Smooth muscle cell (in vitro differentiated cells): ENCODE data around the gene ARFGEF3. TPM values are rescaled to one million over a fixed set of nuclear protein-coding genes. Genes with fewer than 3 reads are reported as not detected.
A peak's percentile ranks its signal among the peaks of the same experiment; 100 is the strongest.

Experiments
- DNase-seq: peaks from one replicate; lab custom pipeline; 2025; ENCODE audit not compliant: unreplicated experiment; lab: John Stamatoyannopoulos, UW
- H2AFZ ChIP-seq: fragments of 200-600 bp; sonication (generic); 2 replicates; pipeline ENCODE4 v1.6.0; 2016; ENCODE audit warnings: antibody characterized with exemption, low read depth, mild to moderate bottlenecking
- H3F3A ChIP-seq: fragments of 200-600 bp; sonication (generic); 2 replicates; pipeline ENCODE4 v1.6.0; 2017; ENCODE audit warnings: antibody characterized with exemption, low read depth
- H3K27ac ChIP-seq: fragments of 200-600 bp; sonication (generic); 2 replicates; pipeline ENCODE4 v1.5.1; 2016; ENCODE audit warnings: low read depth, mild to moderate bottlenecking
- H3K27me3 ChIP-seq: fragments of 200-600 bp; sonication (generic); 2 replicates; pipeline ENCODE4 v1.6.1; 2016; ENCODE audit warnings: low read depth, mild to moderate bottlenecking
- H3K36me3 ChIP-seq: fragments of 200-600 bp; sonication (generic); 2 replicates; pipeline ENCODE4 v1.5.1; 2016; ENCODE audit warnings: low read depth
- H3K4me1 ChIP-seq: fragments of 200-600 bp; sonication (generic); 2 replicates; pipeline ENCODE4 v1.5.1; 2016; ENCODE audit warnings: low read depth
- H3K4me2 ChIP-seq: fragments of 200-600 bp; sonication (generic); 2 replicates; pipeline ENCODE4 v1.6.0; 2016; ENCODE audit warnings: mild to moderate bottlenecking
- H3K4me3 ChIP-seq: fragments of 200-600 bp; sonication (generic); 2 replicates; pipeline ENCODE4 v1.5.1; 2016; ENCODE audit warnings: mild to moderate bottlenecking
- H3K79me2 ChIP-seq: fragments of 200-600 bp; sonication (generic); 2 replicates; pipeline ENCODE4 v1.6.0; 2016; ENCODE audit warnings: low read depth, mild to moderate bottlenecking
- H3K9ac ChIP-seq: fragments of 200-600 bp; sonication (generic); 2 replicates; pipeline ENCODE4 v1.6.0; 2016; ENCODE audit warnings: low read depth
- H3K9me3 ChIP-seq: fragments of 200-600 bp; sonication (generic); replicated peaks from 2 replicates; pipeline ENCODE4 v1.5.1; 2016; ENCODE audit warnings: low read depth
- H4K20me1 ChIP-seq: fragments of 200-600 bp; sonication (generic); 2 replicates; pipeline ENCODE4 v1.6.0; 2016; ENCODE audit warnings: low read depth
- CTCF ChIP-seq: fragments of 200-600 bp; sonication (generic); IDR thresholded peaks from 2 replicates; pipeline ENCODE4 v1.5.1; 2017; ENCODE audit warnings: borderline replicate concordance, mild to moderate bottlenecking, antibody characterized with exemption; ENCODE audit not compliant: insufficient read depth, poor library complexity, severe bottlenecking
- WGBS: methylation state at CpG from one replicate; pipeline ENCODE4 v1.1.7; 2016; ENCODE audit warnings: low lambda C conversion rate; 5-methylcytosine and 5-hydroxymethylcytosine counted together
- polyA plus RNA-seq: library from polyadenylated mRNA; unstranded; fragments of >200 nt; fragmentation: Nextera tagmentation; extraction: Ambion mirVana; gene quantifications from 2 replicates; pipeline ENCODE4 v1.2.1, GENCODE V29; 2016
- total RNA-seq: library from RNA; depleted of rRNA; stranded (reverse); fragments of >200 nt; gene quantifications from 2 replicates; pipeline ENCODE4 v1.2.3, GENCODE V29; 2014

ARFGEF3 gene
- total and polyA plus RNA-seq, 2 experiments from 2014 or later: 0.06 to 2.2 TPM

GRCh38 chr6:138275976-138276375, 114.2 kb downstream of the ARFGEF3 start:
- Histone ChIP-seq H3K9ac (no peak overlapping the region), H3K9me3 (no peaks in the 10 kb centered on the region), H3K27ac (no peak overlapping the region), H3F3A (no peaks in the 10 kb centered on the region), H3K36me3 (no peaks in the 10 kb centered on the region), H3K79me2 (no peaks in the 10 kb centered on the region), H4K20me1 (no peaks in the 10 kb centered on the region), H3K4me1 (peaks cover 3% of the 10 kb centered on the region), H2AFZ (no peak overlapping the region), H3K4me3 (no peak overlapping the region), H3K27me3 (no peaks in the 10 kb centered on the region), H3K4me2 (no peak overlapping the region)
- 52% methylated on average over 3 of the region's 3 CpGs for WGBS
- DNase-seq: no peak
- TF ChIP-seq CTCF: no peak

DNA sequence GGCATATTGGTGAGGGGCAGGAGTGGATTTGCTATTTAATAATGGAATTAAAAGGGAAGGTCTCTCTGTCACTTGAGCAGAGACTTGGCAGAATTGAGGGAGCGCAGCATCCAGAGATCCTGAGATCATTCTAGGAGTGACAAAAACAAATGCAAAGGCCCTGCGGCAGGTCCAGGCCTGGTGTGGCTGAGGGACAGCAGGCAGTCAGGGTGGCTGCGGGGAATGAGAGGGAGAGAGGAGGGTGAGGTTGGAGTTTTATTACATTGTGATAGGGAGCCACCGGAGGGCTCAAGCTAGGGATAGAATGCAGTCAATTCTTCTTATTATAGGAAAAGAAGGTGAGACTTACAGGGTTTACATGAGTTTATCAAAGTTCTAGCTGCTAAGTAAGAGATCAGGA, 116.1 kb downstream of the ARFGEF3 start:
- Histone ChIP-seq H3F3A (no peaks in the 10 kb centered on the region), H3K9ac (no peak overlapping the region), H3K27me3 (no peaks in the 10 kb centered on the region), H3K27ac (no peak overlapping the region), H3K79me2 (no peaks in the 10 kb centered on the region), H3K4me1 (peaks cover 3% of the 10 kb centered on the region), H3K4me3 (no peak overlapping the region), H3K36me3 (no peaks in the 10 kb centered on the region), H3K4me2 (no peak overlapping the region), H2AFZ (no peak overlapping the region), H4K20me1 (no peaks in the 10 kb centered on the region), H3K9me3 (no peaks in the 10 kb centered on the region)
- no peak for TF ChIP-seq CTCF
- WGBS: 86% methylated on average over 4 of the region's 4 CpGs
- DNase-seq: no peak

DNA sequence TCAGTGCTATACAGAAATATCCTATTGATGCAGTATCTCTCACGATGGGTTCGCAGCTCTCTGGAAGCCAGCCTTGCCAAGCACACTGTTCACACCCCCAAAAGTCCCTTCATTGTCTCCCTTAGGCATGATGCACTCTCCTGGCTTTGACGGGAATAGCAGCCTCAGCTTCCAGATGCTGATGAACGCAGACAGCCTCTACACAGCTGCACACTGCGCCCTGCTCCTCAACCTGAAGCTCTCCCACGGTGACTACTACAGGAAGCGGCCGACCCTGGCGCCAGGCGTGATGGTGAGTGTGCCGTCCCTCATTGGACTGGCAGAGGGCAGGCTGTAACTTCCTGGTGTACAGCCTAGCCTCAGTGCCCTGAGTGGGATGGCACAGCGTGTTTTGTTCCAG, 116.6 kb downstream of the ARFGEF3 start:
- H3K27ac ChIP-seq: no peak overlapping the region
- WGBS: 84% methylated on average over 12 of the region's 12 CpGs
- H3K79me2 ChIP-seq: no peaks in the 10 kb centered on the region
- no peak for DNase-seq
- TF ChIP-seq CTCF: peak; percentile 10
- no peaks in the 10 kb centered on the region for H4K20me1 ChIP-seq
- no peaks in the 10 kb centered on the region for H3K27me3 ChIP-seq
- no peak overlapping the region for H2AFZ ChIP-seq
- no peaks in the 10 kb centered on the region for H3K36me3 ChIP-seq
- H3K9ac ChIP-seq: no peak overlapping the region
- H3K4me2 ChIP-seq: no peak overlapping the region
- H3F3A ChIP-seq: no peaks in the 10 kb centered on the region
- peaks cover 3% of the 10 kb centered on the region for H3K4me1 ChIP-seq
- no peak overlapping the region for H3K4me3 ChIP-seq
- no peaks in the 10 kb centered on the region for H3K9me3 ChIP-seq

DNA sequence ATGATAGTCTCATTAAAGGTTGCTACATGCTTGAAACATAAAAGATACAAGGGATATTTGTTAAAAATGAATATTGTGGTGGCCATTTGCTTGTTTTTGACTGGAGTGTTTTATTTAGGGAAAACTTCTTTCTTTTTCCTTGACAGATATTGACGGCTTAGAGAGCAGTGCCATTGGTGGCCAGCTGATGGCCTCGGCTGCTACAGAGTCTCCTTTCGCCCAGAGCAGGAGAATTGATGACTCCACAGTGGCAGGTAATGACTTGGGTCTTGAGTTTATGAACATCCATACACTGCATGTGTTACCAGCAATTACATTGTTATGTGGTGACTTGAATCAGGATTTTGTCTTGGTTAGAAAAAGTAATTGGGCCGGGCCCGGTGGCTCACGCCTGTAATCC, 124.1 kb downstream of the ARFGEF3 start:
- no peak overlapping the region for H3K4me2 ChIP-seq
- no peaks in the 10 kb centered on the region for H3K36me3 ChIP-seq
- H3K4me3 ChIP-seq: no peak overlapping the region
- H2AFZ ChIP-seq: no peak overlapping the region
- no peak overlapping the region for H3K27ac ChIP-seq
- TF ChIP-seq CTCF: no peak
- no peaks in the 10 kb centered on the region for H3K9me3 ChIP-seq
- DNase-seq: no peak
- H4K20me1 ChIP-seq: no peaks in the 10 kb centered on the region
- H3K27me3 ChIP-seq: no peaks in the 10 kb centered on the region
- H3K9ac ChIP-seq: no peak overlapping the region
- no peaks in the 10 kb centered on the region for H3K4me1 ChIP-seq
- H3F3A ChIP-seq: no peaks in the 10 kb centered on the region
- H3K79me2 ChIP-seq: no peaks in the 10 kb centered on the region
- WGBS: 93% methylated on average over 6 of the region's 6 CpGs
